OCI-LY3 (cell line): ENCODE data around the gene ERBB3.

ENCODE experiments used
- H2AFZ ChIP-seq: fragments of 200-600, 300-600 bp; shearing (Covaris generic); 2 replicates; pipeline ENCODE4 v1.6.0; 2014; ENCODE audit warnings: antibody characterized with exemption, low read depth, low read length
- H3K27ac ChIP-seq: fragments of 200-600, 300-600 bp; sonication (generic); 2 replicates; pipeline ENCODE4 v1.5.1; 2014; ENCODE audit warnings: mild to moderate bottlenecking, low read length, moderate library complexity, mixed read lengths
- H3K27me3 ChIP-seq: fragments of 200-600, 300-600 bp; sonication (generic); 2 replicates; pipeline ENCODE4 v1.6.1; 2014; ENCODE audit warnings: low read depth, low read length, mixed read lengths
- H3K36me3 ChIP-seq: fragments of 200-600, 300-600 bp; sonication (generic); replicated peaks from 2 replicates; pipeline ENCODE3; 2014; ENCODE audit warnings: low read depth, low read length, mixed read lengths
- H3K4me1 ChIP-seq: fragments of 300-600, 200-600 bp; sonication (generic); 2 replicates; pipeline ENCODE4 v1.6.1; 2014; ENCODE audit warnings: low read length, mixed read lengths
- H3K4me2 ChIP-seq: fragments of 200-600, 300-600 bp; sonication (generic); 2 replicates; pipeline ENCODE4 v1.6.1; 2014; ENCODE audit warnings: low read length, mixed read lengths
- H3K4me3 ChIP-seq: fragments of 300-600, 200-600 bp; sonication (generic); 2 replicates; pipeline ENCODE4 v1.5.1; 2014; ENCODE audit warnings: antibody characterized with exemption, mild to moderate bottlenecking, low read length, moderate library complexity
- H3K79me2 ChIP-seq: fragments of 300-600, 200-600 bp; shearing (Covaris generic); 2 replicates; pipeline ENCODE4 v1.6.1; 2014; ENCODE audit warnings: mild to moderate bottlenecking, low read length, mixed read lengths
- H3K9ac ChIP-seq: fragments of 300-600, 200-600 bp; shearing (Covaris generic); 2 replicates; pipeline ENCODE4 v1.6.0; 2014; ENCODE audit warnings: mild to moderate bottlenecking, low read length, moderate library complexity
- H3K9me3 ChIP-seq: fragments of 200-600, 300-600 bp; shearing (Covaris generic); 2 replicates; pipeline ENCODE4 v1.6.1; 2014; ENCODE audit warnings: low read length, mixed read lengths; ENCODE audit not compliant: insufficient read depth
- H4K20me1 ChIP-seq: fragments of 200-600, 300-600 bp; sonication (generic); 2 replicates; pipeline ENCODE4 v1.6.1; 2016; ENCODE audit warnings: low read length, mixed read lengths; ENCODE audit not compliant: insufficient read depth
- CTCF ChIP-seq: fragments of 200-600, 300-600 bp; sonication (generic); IDR thresholded peaks from 2 replicates; pipeline ENCODE4 v1.5.1; 2014; ENCODE audit warnings: antibody characterized with exemption, low read length, low read depth
- EZH2phosphoT487 ChIP-seq: fragments of 200-600 bp; shearing (Covaris generic); IDR thresholded peaks from 2 replicates; pipeline ENCODE4 v1.6.1; 2018; ENCODE audit warnings: antibody characterized with exemption, mixed run types, low read depth

Gene ERBB3

GRCh38 chr12:56118688-56119357 is 38.9 kb downstream of the ERBB3 start:
- Histone ChIP-seq H3K4me1 (peaks cover 18% of the 10 kb centered on the region), H2AFZ (no peak overlapping the region), H3K9ac (peak overlapping the region; percentile 76), H3K27me3 (no peaks in the 10 kb centered on the region), H3K36me3 (peaks cover 17% of the 10 kb centered on the region), H3K79me2 (peaks cover 21% of the 10 kb centered on the region), H3K4me3 (peak overlapping the region; percentile 89), H4K20me1 (no peaks in the 10 kb centered on the region), H3K9me3 (no peaks in the 10 kb centered on the region), H3K4me2 (peak overlapping the region; percentile 72), H3K27ac (peak overlapping the region; percentile 69)
- no peak for TF ChIP-seq EZH2phosphoT487
- no peak for TF ChIP-seq CTCF

GRCh38 chr12:56119361-56119796 is 39.4 kb downstream of the ERBB3 start:
- H3K36me3 ChIP-seq = peaks cover 14% of the 10 kb centered on the region
- no peaks in the 10 kb centered on the region for H4K20me1 ChIP-seq
- no peak overlapping the region for H2AFZ ChIP-seq
- peaks cover 21% of the 10 kb centered on the region for H3K79me2 ChIP-seq
- H3K9me3 ChIP-seq = no peaks in the 10 kb centered on the region
- H3K27ac ChIP-seq = peak overlapping the region; percentile 69
- peak overlapping the region; percentile 76 for H3K9ac ChIP-seq
- peak; percentile 72 for TF ChIP-seq CTCF
- no peak for TF ChIP-seq EZH2phosphoT487
- no peaks in the 10 kb centered on the region for H3K27me3 ChIP-seq
- H3K4me1 ChIP-seq = peaks cover 18% of the 10 kb centered on the region
- H3K4me3 ChIP-seq = peak overlapping the region; percentile 89
- H3K4me2 ChIP-seq = peak overlapping the region; percentile 72

- Histone ChIP-seq H3K27me3 (no peaks in the 10 kb centered on the region), H3K27ac (no peak overlapping the region), H3K79me2 (peaks cover 21% of the 10 kb centered on the region), H2AFZ (no peak overlapping the region), H3K4me2 (no peak overlapping the region), H3K9me3 (no peaks in the 10 kb centered on the region), H3K36me3 (peaks cover 14% of the 10 kb centered on the region), H4K20me1 (no peaks in the 10 kb centered on the region), H3K4me1 (peaks cover 17% of the 10 kb centered on the region), H3K4me3 (no peak overlapping the region), H3K9ac (no peak overlapping the region)
- TF ChIP-seq CTCF (no peak), EZH2phosphoT487 (no peak)
These were observed 40.3 kb downstream of the ERBB3 start for GRCh38 chr12:56120158-56120846.

GRCh38 chr12:56121204-56121870 is 41.4 kb downstream of the ERBB3 start:
- H3K27me3 ChIP-seq = no peaks in the 10 kb centered on the region
- H3K4me1 ChIP-seq = peaks cover 24% of the 10 kb centered on the region
- H2AFZ ChIP-seq = no peak overlapping the region
- peaks cover 14% of the 10 kb centered on the region for H3K36me3 ChIP-seq
- no peak overlapping the region for H3K4me2 ChIP-seq
- no peaks in the 10 kb centered on the region for H4K20me1 ChIP-seq
- peaks cover 21% of the 10 kb centered on the region for H3K79me2 ChIP-seq
- no peak overlapping the region for H3K9ac ChIP-seq
- TF ChIP-seq EZH2phosphoT487 (no peak), CTCF (no peak)
- H3K4me3 ChIP-seq = no peak overlapping the region
- no peaks in the 10 kb centered on the region for H3K9me3 ChIP-seq
- no peak overlapping the region for H3K27ac ChIP-seq
